SW480 (cell line): ENCODE measurements around the gene INAFM2.

Experiments used
- DNase-seq: peaks from one replicate; pipeline ENCODE4 v3.0.0-alpha.2; 2016; ENCODE audit warnings: low spot score

Gene INAFM2

GRCh38 chr15:40365016-40365415 lies 41.5 kb downstream of the INAFM2 start:
- DNase-seq, result no peak

- no peak for DNase-seq
Measured at GRCh38 chr15:40365624-40366456, 42.3 kb downstream of the INAFM2 start.

GRCh38 chr15:40366457-40367370 lies 43.2 kb downstream of the INAFM2 start:
- no peak for DNase-seq

GRCh38 chr15:40367371-40367685 lies 43.8 kb downstream of the INAFM2 start:
- no peak for DNase-seq

DNA sequence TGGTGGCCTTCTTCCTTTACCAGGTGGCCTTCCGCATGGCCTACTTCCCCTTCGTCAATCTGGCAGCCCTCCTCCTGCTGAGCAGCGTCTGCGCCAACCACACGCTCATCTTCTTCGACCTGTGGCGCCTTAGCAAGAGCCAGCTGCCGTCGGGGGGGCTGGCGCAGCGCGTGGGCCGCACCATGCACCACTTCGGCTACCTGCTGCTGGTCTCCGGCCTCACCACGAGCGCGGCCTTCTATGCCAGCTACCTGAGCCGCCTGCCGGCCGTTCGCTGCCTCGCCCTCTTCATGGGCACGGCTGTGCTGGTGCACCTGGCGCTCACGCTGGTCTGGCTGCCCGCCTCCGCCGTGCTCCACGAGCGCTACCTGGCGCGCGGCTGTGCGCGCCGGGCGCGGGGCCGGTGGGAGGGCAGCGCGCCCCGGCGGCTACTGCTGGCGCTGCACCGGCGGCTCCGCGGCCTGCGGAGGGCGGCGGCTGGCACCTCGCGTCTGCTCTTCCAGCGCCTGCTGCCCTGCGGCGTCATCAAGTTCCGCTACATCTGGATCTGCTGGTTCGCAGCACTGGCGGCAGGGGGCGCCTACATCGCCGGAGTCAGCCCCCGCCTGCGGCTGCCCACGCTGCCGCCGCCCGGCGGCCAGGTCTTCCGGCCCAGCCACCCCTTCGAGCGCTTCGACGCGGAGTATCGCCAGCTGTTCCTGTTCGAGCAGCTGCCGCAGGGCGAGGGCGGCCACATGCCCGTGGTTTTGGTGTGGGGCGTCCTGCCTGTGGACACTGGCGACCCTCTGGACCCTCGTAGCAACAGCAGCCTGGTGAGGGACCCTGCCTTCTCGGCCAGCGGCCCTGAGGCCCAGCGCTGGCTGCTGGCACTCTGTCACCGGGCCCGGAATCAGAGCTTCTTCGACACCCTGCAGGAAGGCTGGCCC lies 44.5 kb downstream of the INAFM2 start:
- DNase-seq, result no peak

DNA sequence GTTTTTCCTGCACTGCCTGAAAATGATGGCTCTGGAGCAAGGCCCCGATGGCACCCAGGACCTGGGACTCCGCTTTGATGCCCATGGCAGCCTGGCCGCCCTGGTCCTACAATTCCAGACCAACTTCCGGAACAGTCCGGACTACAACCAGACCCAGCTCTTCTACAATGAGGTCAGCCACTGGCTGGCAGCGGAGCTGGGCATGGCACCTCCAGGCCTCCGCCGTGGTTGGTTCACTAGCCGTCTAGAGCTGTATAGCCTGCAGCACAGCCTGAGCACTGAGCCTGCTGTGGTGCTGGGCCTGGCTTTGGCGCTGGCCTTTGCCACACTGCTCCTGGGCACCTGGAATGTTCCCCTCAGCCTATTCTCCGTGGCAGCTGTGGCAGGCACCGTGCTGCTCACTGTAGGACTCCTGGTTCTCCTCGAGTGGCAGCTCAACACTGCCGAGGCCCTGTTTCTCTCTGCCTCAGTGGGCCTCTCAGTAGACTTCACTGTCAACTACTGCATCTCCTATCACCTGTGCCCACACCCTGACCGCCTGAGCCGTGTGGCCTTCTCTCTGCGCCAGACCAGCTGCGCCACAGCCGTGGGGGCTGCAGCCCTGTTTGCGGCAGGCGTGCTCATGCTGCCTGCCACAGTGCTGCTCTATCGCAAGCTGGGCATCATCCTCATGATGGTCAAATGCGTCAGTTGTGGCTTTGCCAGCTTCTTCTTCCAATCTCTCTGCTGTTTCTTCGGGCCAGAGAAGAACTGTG lies 45.4 kb downstream of the INAFM2 start:
- DNase-seq, result no peak

GRCh38 chr15:40369474-40369869 lies 46.0 kb downstream of the INAFM2 start:
- no peak for DNase-seq

GRCh38 chr15:40369971-40370370 lies 46.5 kb downstream of the INAFM2 start:
- DNase-seq, result no peak

DNA sequence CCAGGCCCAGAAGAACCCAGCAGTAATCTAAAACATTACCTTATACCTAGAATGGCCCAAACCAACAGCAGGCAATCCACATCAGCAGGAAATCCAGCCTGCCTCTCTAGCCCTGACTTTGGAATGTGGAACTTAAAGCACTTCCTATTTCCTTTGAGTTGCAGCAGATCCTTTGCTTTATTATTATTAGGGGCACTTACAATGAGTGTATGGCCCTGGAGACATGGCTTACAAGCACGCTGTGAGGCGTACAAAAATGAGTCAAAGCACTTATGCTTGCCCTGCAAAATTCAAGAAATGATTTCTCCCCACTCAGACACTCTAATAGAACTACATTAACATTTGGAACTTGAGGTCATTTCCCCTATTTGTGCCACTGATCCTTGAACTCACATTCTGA lies 49.5 kb downstream of the INAFM2 start:
- no peak for DNase-seq
